MM.1S (cell line): ENCODE measurements around the gene RELN.

Source experiments
- DNase-seq: peaks from one replicate; pipeline ENCODE4 v3.0.0-alpha.2; 2015
- H2AFZ ChIP-seq: fragments of 300-600 bp; sonication (generic); 2 replicates; pipeline ENCODE4 v1.6.0; 2016; ENCODE audit warnings: antibody characterized with exemption, low read length
- H3F3A ChIP-seq: fragments of 300-600 bp; sonication (generic); 2 replicates; pipeline ENCODE4 v1.6.1; 2016; ENCODE audit warnings: mild to moderate bottlenecking, antibody characterized with exemption, low read length, moderate library complexity, mixed read lengths; ENCODE audit not compliant: insufficient read depth
- H3K27ac ChIP-seq: fragments of 300-600 bp; sonication (generic); 2 replicates; pipeline ENCODE4 v1.5.1; 2016; ENCODE audit warnings: mild to moderate bottlenecking, low read length
- H3K27me3 ChIP-seq: fragments of 300-600 bp; sonication (generic); replicated peaks from 2 replicates; pipeline ENCODE4 v1.6.0; 2016; ENCODE audit warnings: low read length; ENCODE audit not compliant: insufficient read depth
- H3K36me3 ChIP-seq: fragments of 300-600 bp; sonication (generic); replicated peaks from 2 replicates; pipeline ENCODE4 v1.6.1; 2016; ENCODE audit warnings: mild to moderate bottlenecking, low read length, mixed read lengths; ENCODE audit not compliant: insufficient read depth
- H3K4me1 ChIP-seq: fragments of 300-600 bp; sonication (generic); 2 replicates; pipeline ENCODE4 v1.6.1; 2016; ENCODE audit warnings: low read length, mixed read lengths
- H3K4me2 ChIP-seq: fragments of 300-600 bp; sonication (generic); 2 replicates; pipeline ENCODE4 v1.6.0; 2016; ENCODE audit warnings: low read depth, low read length
- H3K4me3 ChIP-seq: fragments of 300-600 bp; sonication (generic); 2 replicates; pipeline ENCODE4 v1.5.1; 2016; ENCODE audit warnings: low read length, mixed read lengths
- H3K79me2 ChIP-seq: fragments of 300-600 bp; sonication (generic); 2 replicates; pipeline ENCODE4 v1.6.1; 2016; ENCODE audit warnings: mixed run types, low read length, mixed read lengths
- H3K9ac ChIP-seq: fragments of 300-600 bp; sonication (generic); 2 replicates; pipeline ENCODE4 v1.6.1; 2016; ENCODE audit warnings: low read length, mixed read lengths
- H3K9me2 ChIP-seq: fragments of 300-600 bp; sonication (generic); replicated peaks from 2 replicates; pipeline ENCODE4 v1.6.1; 2016; ENCODE audit warnings: mild to moderate bottlenecking, low read length, mixed read lengths; ENCODE audit not compliant: insufficient read depth
- H3K9me3 ChIP-seq: fragments of 300-600 bp; sonication (generic); replicated peaks from 2 replicates; pipeline ENCODE4 v1.6.1; 2016; ENCODE audit warnings: mild to moderate bottlenecking, low read length, mixed read lengths; ENCODE audit not compliant: insufficient read depth
- H4K20me1 ChIP-seq: fragments of 300-600 bp; sonication (generic); 2 replicates; pipeline ENCODE4 v1.6.1; 2016; ENCODE audit warnings: mild to moderate bottlenecking, low read length, moderate library complexity, mixed read lengths; ENCODE audit not compliant: insufficient read depth
- EZH2 ChIP-seq: fragments of 300-600 bp; sonication (generic); optimal IDR thresholded peaks from 2 replicates; pipeline ENCODE3; 2017; ENCODE audit warnings: low read depth, mild to moderate bottlenecking, antibody characterized with exemption, low read length, mixed read lengths
- EZH2phosphoT487 ChIP-seq: fragments of 300-600 bp; sonication (generic); IDR thresholded peaks from 2 replicates; pipeline ENCODE4 v1.6.1; 2018; ENCODE audit warnings: antibody characterized with exemption, low read length
- TF ChIP-seq, protein P1 (sequence below): fragments of 300-600 bp; sonication (generic); IDR thresholded peaks from 2 replicates; pipeline ENCODE4 v1.5.1; 2016; ENCODE audit warnings: antibody characterized with exemption, low read length, mixed read lengths

The RELN gene

DNA sequence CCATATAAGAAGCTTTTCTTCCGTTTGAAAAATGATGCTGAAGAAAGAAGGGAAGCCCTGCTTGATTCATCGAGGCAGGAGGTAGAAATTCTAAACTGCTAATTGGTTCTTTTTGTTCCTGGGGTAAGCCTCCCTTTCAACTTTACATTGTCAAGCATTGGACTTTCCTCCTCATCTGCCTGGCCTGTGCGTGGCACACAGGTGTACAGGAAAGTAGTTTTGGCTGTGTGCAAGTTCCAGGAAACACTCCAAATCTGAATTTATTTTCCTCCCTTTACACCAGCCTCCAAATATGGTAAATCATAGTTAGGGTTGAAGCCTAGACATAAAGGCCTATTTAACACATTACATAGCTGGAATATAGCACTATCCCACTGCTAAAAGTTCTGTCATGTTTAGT lies 18.2 kb upstream of the RELN start:
- no peak overlapping the region for H2AFZ ChIP-seq
- H3K4me2 ChIP-seq, result no peak overlapping the region
- H3K9me3 ChIP-seq, result no peaks in the 10 kb centered on the region

DNA sequence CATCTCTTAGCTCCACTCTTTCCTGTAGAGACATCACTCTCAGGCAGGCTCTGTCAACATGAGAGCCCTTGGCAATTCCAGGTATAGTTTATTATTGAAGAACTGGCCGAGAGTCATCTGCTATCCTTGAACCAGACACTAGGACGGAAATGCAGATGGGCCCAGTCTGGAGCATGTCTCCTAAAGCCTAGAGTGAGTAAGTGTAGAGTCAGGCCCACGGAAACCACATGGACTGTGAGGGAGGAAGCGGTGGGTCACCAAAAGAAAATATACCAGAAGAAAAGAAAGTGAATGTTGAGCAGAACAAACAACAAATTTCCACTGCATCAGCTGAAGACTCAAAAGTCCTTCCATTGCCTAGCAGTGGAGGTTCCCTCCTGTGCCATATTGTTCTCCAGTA lies 15.7 kb upstream of the RELN start:
- no peak overlapping the region for H2AFZ ChIP-seq
- H3K27me3 ChIP-seq, result no peaks in the 10 kb centered on the region
- H3K9me2 ChIP-seq, result no peaks in the 10 kb centered on the region
- H3K4me1 ChIP-seq, result no peaks in the 10 kb centered on the region
- H3K79me2 ChIP-seq, result no peaks in the 10 kb centered on the region
- TF ChIP-seq, protein P1, sequence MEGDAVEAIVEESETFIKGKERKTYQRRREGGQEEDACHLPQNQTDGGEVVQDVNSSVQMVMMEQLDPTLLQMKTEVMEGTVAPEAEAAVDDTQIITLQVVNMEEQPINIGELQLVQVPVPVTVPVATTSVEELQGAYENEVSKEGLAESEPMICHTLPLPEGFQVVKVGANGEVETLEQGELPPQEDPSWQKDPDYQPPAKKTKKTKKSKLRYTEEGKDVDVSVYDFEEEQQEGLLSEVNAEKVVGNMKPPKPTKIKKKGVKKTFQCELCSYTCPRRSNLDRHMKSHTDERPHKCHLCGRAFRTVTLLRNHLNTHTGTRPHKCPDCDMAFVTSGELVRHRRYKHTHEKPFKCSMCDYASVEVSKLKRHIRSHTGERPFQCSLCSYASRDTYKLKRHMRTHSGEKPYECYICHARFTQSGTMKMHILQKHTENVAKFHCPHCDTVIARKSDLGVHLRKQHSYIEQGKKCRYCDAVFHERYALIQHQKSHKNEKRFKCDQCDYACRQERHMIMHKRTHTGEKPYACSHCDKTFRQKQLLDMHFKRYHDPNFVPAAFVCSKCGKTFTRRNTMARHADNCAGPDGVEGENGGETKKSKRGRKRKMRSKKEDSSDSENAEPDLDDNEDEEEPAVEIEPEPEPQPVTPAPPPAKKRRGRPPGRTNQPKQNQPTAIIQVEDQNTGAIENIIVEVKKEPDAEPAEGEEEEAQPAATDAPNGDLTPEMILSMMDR, result no peak
- TF ChIP-seq EZH2 (no peak), EZH2phosphoT487 (no peak)
- no peaks in the 10 kb centered on the region for H3K36me3 ChIP-seq
- H3K27ac ChIP-seq, result no peak overlapping the region
- no peak overlapping the region for H3K4me3 ChIP-seq
- H4K20me1 ChIP-seq, result no peaks in the 10 kb centered on the region
- no peak overlapping the region for H3K9ac ChIP-seq
- no peak overlapping the region for H3K4me2 ChIP-seq
- no peaks in the 10 kb centered on the region for H3F3A ChIP-seq
- no peak for DNase-seq
- H3K9me3 ChIP-seq, result no peaks in the 10 kb centered on the region

More for the DNA sequence above, 18.2 kb upstream of the RELN start:
- H3K9ac ChIP-seq, result no peak overlapping the region
- no peaks in the 10 kb centered on the region for H4K20me1 ChIP-seq
- no peaks in the 10 kb centered on the region for H3K4me1 ChIP-seq
- no peak for DNase-seq
- no peaks in the 10 kb centered on the region for H3K9me2 ChIP-seq
- no peaks in the 10 kb centered on the region for H3F3A ChIP-seq
- H3K36me3 ChIP-seq, result no peaks in the 10 kb centered on the region
- H3K27ac ChIP-seq, result no peak overlapping the region
- no peaks in the 10 kb centered on the region for H3K79me2 ChIP-seq
- no peaks in the 10 kb centered on the region for H3K27me3 ChIP-seq
- H3K4me3 ChIP-seq, result no peak overlapping the region
- TF ChIP-seq, protein P1, result no peak
- no peak for TF ChIP-seq EZH2phosphoT487
- no peak for TF ChIP-seq EZH2

DNA sequence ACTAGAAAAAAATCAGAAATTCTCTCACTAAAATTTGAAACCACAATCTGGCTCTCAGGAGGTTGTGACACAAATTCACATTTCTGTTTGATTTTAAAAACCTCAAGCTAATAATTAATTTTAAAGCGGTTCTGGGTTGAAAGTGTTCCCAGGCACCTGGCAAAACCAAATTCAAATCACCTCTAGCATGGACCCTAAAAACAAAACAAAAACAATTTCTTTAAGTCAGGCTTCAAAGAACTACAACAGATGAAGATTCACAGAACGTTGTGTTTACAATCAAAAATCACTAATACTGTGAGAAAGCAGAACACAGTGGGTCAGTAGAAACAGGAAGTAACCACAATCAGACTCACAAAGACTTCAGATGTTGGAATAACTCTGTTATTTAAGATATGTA lies 7.2 kb upstream of the RELN start:
- Histone ChIP-seq H3K36me3 (no peaks in the 10 kb centered on the region), H3K4me1 (no peaks in the 10 kb centered on the region), H3K27me3 (no peaks in the 10 kb centered on the region), H3F3A (no peaks in the 10 kb centered on the region), H3K9me2 (no peaks in the 10 kb centered on the region), H3K4me3 (no peak overlapping the region), H3K79me2 (no peaks in the 10 kb centered on the region), H3K9ac (no peak overlapping the region), H3K9me3 (no peaks in the 10 kb centered on the region), H3K27ac (no peak overlapping the region), H3K4me2 (no peak overlapping the region), H2AFZ (no peak overlapping the region), H4K20me1 (no peaks in the 10 kb centered on the region)
- DNase-seq, result no peak
- TF ChIP-seq EZH2phosphoT487 (no peak), EZH2 (no peak)
- TF ChIP-seq, protein P1, result no peak
